H1 (cell line): ENCODE data around the gene PPIG. TPM values are rescaled to one million over a fixed set of nuclear protein-coding genes. Genes with fewer than 3 reads are reported as not detected.

Experiments used
- polyA plus RNA-seq, 7 experiments: library from polyadenylated mRNA; depleted of rRNA in 3 of 7; stranded (reverse) in 5 of 7; unstranded in 2 of 7; fragments of >200 nt in 5 of 7; fragments of 200-250 nt in 2 of 7; gene quantifications; 1 replicate in 5 of 7; 2 replicates in 1 of 7; 4 replicates in 1 of 7; pipeline versions ENCODE4 v1.2.1 to v1.2.3, GENCODE V29; 2011 to 2013; ENCODE audit warnings: missing spikeins in 2 of 7, mixed read lengths in 2 of 7
- total RNA-seq: library from RNA; stranded (reverse); fragmentation: NEBNext Ultra II Directional; extraction: Animal tissue kit (Norgen Biotek cat#: 25700); gene quantifications from 2 replicates; pipeline ENCODE4 v1.2.1, GENCODE V29; 2021
- TF ChIP-seq, protein P1 (sequence below): fragments of 300-600 bp; sonication (generic); IDR thresholded peaks from 2 replicates; pipeline ENCODE4 v1.7.1; 2012; ENCODE audit warnings: low read length, moderate library complexity, mild to moderate bottlenecking, inconsistent platforms; ENCODE audit not compliant: insufficient replicate concordance

PPIG gene
- total and polyA plus RNA-seq, 2 of the 8 experiments (the other 6 are each of a cell fraction or from before 2014, with no cell fraction given) = 14.7 to 71.0 TPM

DNA sequence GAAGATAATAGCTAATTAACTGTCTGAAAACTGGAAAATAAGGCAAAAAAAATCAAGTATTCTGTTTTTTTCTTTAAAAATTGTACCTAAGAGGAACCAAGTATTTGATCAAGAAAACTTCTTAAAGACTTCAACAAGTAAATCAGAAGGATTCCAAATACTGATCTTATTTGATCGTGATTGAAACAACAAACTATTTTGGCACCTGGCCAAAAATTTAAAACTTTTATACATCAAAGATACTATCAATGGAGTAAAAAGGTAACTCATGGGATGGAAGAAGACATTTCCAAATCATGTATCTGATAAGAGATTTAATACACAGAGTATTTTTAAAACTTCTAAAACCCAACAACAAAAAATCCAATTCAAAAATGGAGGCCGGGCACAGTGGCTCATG is 63.3 kb downstream of the PPIG start (continued):
- TF ChIP-seq, protein P1, sequence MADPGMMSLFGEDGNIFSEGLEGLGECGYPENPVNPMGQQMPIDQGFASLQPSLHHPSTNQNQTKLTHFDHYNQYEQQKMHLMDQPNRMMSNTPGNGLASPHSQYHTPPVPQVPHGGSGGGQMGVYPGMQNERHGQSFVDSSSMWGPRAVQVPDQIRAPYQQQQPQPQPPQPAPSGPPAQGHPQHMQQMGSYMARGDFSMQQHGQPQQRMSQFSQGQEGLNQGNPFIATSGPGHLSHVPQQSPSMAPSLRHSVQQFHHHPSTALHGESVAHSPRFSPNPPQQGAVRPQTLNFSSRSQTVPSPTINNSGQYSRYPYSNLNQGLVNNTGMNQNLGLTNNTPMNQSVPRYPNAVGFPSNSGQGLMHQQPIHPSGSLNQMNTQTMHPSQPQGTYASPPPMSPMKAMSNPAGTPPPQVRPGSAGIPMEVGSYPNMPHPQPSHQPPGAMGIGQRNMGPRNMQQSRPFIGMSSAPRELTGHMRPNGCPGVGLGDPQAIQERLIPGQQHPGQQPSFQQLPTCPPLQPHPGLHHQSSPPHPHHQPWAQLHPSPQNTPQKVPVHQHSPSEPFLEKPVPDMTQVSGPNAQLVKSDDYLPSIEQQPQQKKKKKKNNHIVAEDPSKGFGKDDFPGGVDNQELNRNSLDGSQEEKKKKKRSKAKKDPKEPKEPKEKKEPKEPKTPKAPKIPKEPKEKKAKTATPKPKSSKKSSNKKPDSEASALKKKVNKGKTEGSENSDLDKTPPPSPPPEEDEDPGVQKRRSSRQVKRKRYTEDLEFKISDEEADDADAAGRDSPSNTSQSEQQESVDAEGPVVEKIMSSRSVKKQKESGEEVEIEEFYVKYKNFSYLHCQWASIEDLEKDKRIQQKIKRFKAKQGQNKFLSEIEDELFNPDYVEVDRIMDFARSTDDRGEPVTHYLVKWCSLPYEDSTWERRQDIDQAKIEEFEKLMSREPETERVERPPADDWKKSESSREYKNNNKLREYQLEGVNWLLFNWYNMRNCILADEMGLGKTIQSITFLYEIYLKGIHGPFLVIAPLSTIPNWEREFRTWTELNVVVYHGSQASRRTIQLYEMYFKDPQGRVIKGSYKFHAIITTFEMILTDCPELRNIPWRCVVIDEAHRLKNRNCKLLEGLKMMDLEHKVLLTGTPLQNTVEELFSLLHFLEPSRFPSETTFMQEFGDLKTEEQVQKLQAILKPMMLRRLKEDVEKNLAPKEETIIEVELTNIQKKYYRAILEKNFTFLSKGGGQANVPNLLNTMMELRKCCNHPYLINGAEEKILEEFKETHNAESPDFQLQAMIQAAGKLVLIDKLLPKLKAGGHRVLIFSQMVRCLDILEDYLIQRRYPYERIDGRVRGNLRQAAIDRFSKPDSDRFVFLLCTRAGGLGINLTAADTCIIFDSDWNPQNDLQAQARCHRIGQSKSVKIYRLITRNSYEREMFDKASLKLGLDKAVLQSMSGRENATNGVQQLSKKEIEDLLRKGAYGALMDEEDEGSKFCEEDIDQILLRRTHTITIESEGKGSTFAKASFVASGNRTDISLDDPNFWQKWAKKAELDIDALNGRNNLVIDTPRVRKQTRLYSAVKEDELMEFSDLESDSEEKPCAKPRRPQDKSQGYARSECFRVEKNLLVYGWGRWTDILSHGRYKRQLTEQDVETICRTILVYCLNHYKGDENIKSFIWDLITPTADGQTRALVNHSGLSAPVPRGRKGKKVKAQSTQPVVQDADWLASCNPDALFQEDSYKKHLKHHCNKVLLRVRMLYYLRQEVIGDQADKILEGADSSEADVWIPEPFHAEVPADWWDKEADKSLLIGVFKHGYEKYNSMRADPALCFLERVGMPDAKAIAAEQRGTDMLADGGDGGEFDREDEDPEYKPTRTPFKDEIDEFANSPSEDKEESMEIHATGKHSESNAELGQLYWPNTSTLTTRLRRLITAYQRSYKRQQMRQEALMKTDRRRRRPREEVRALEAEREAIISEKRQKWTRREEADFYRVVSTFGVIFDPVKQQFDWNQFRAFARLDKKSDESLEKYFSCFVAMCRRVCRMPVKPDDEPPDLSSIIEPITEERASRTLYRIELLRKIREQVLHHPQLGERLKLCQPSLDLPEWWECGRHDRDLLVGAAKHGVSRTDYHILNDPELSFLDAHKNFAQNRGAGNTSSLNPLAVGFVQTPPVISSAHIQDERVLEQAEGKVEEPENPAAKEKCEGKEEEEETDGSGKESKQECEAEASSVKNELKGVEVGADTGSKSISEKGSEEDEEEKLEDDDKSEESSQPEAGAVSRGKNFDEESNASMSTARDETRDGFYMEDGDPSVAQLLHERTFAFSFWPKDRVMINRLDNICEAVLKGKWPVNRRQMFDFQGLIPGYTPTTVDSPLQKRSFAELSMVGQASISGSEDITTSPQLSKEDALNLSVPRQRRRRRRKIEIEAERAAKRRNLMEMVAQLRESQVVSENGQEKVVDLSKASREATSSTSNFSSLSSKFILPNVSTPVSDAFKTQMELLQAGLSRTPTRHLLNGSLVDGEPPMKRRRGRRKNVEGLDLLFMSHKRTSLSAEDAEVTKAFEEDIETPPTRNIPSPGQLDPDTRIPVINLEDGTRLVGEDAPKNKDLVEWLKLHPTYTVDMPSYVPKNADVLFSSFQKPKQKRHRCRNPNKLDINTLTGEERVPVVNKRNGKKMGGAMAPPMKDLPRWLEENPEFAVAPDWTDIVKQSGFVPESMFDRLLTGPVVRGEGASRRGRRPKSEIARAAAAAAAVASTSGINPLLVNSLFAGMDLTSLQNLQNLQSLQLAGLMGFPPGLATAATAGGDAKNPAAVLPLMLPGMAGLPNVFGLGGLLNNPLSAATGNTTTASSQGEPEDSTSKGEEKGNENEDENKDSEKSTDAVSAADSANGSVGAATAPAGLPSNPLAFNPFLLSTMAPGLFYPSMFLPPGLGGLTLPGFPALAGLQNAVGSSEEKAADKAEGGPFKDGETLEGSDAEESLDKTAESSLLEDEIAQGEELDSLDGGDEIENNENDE = no peak
